Measurements from ENCODE around the gene CLEC17A.

DNA sequence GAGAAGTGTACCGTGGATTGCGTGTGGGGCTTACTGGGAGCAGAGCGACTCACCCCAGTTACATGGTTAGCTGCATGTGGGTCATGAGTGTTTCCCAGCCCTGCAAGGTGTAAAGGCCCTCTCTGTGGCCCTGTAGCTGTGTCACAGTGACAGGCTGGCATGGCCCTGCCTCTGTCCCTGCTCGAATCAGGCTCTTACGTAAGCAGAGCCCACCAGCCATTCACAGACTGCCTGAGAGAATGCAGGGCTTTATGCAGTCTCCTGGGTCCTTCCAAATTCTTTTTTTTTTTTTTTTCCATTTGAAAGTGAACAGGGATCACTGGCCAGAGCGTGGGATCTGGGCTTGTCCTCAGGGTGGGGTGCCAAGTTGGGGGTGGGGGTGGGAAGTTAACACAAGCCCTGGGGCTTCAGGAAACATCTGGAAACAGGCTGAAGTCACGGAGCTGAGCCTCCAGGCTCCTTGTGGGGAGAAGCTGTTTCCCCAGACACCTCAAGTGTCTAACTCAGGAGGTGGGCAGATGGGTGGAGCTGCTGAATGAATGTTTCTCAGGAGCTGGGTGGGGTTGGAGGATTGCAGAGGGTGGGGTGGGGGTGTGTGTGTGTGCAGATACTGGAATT lies 40.1 kb upstream of the CLEC17A start:
- TF ChIP-seq CTCF (conservative IDR thresholded peaks at IDR 0.05; ENCODE audit: low read length), result no peak
- TF ChIP-seq EZH2phosphoT487 (IDR thresholded peaks at IDR 0.05; ENCODE audit: borderline replicate concordance, low read depth, low read length), result no peak

Measured in OCI-LY7 (cell line).